ENCODE results near the gene CAMK2A. TPM values are rescaled to one million over a fixed set of nuclear protein-coding genes. Genes with fewer than 3 reads are reported as not detected.

The CAMK2A gene
- polyA plus RNA-seq, 1 experiment = 0.11 TPM

GRCh38 chr5:150239099-150239793 lies 50.3 kb downstream of the CAMK2A start:
- ChIA-PET CTCF (no interaction called here), POLR2A (no interaction called here)

GRCh38 chr5:150238646-150239045 lies 50.9 kb downstream of the CAMK2A start:
- CTCF ChIA-PET = no interaction called here
- no peak overlapping the region for H3K4me3 ChIP-seq (ENCODE audit: low read depth, low read length)
- POLR2A ChIA-PET = no interaction called here
- H3K27me3 ChIP-seq (ENCODE audit: control insufficient read depth, insufficient read depth, low read length) = no peaks in the 10 kb centered on the region
- no peak for DNase-seq (ENCODE audit: low read depth)
- no peak for TF ChIP-seq CTCF (IDR thresholded peaks at IDR 0.05; ENCODE audit: insufficient read depth, low read depth, low read length)
- H3K36me3 ChIP-seq (ENCODE audit: control insufficient read depth, insufficient read depth, low read length) = no peaks in the 10 kb centered on the region

More at GRCh38 chr5:150239099-150239793, 50.3 kb downstream of the CAMK2A start:
- H3K4me3 ChIP-seq (ENCODE audit: low read depth, low read length) = no peak overlapping the region
- no peaks in the 10 kb centered on the region for H3K27me3 ChIP-seq (ENCODE audit: control insufficient read depth, insufficient read depth, low read length)
- no peaks in the 10 kb centered on the region for H3K36me3 ChIP-seq (ENCODE audit: control insufficient read depth, insufficient read depth, low read length)
- no peak for TF ChIP-seq CTCF (IDR thresholded peaks at IDR 0.05; ENCODE audit: insufficient read depth, low read depth, low read length)
- DNase-seq (ENCODE audit: low read depth) = no peak

- no peak overlapping the region for H3K4me3 ChIP-seq (ENCODE audit: low read depth, low read length)
- ChIA-PET CTCF (interaction anchor here (1.0 kb wide), 1 partner anchor 9 kb away, joined by 3 read pairs; no protein-coding TSS in a partner anchor), POLR2A (no interaction called here)
- no peak for DNase-seq (ENCODE audit: low read depth)
- no peaks in the 10 kb centered on the region for H3K27me3 ChIP-seq (ENCODE audit: control insufficient read depth, insufficient read depth, low read length)
- no peaks in the 10 kb centered on the region for H3K36me3 ChIP-seq (ENCODE audit: control insufficient read depth, insufficient read depth, low read length)
- TF ChIP-seq CTCF (IDR thresholded peaks at IDR 0.05; ENCODE audit: insufficient read depth, low read depth, low read length) = no peak
Measured at GRCh38 chr5:150236981-150237754, 52.4 kb downstream of the CAMK2A start.

- no peak for DNase-seq (ENCODE audit: low read depth)
- ChIA-PET CTCF (no interaction called here), POLR2A (no interaction called here)
- H3K36me3 ChIP-seq (ENCODE audit: control insufficient read depth, insufficient read depth, low read length) = no peaks in the 10 kb centered on the region
- no peak overlapping the region for H3K4me3 ChIP-seq (ENCODE audit: low read depth, low read length)
- TF ChIP-seq CTCF (IDR thresholded peaks at IDR 0.05; ENCODE audit: insufficient read depth, low read depth, low read length) = no peak
- no peaks in the 10 kb centered on the region for H3K27me3 ChIP-seq (ENCODE audit: control insufficient read depth, insufficient read depth, low read length)
Measured at GRCh38 chr5:150236313-150236712, 53.3 kb downstream of the CAMK2A start.

GRCh38 chr5:150235500-150235854 lies 54.1 kb downstream of the CAMK2A start:
- H3K4me3 ChIP-seq (ENCODE audit: low read depth, low read length) = no peak overlapping the region
- no peak for TF ChIP-seq CTCF (IDR thresholded peaks at IDR 0.05; ENCODE audit: insufficient read depth, low read depth, low read length)
- no peaks in the 10 kb centered on the region for H3K27me3 ChIP-seq (ENCODE audit: control insufficient read depth, insufficient read depth, low read length)
- ChIA-PET POLR2A (no interaction called here), CTCF (no interaction called here)
- DNase-seq (ENCODE audit: low read depth) = no peak
- H3K36me3 ChIP-seq (ENCODE audit: control insufficient read depth, insufficient read depth, low read length) = no peaks in the 10 kb centered on the region

All from BJ (cell line).